GM19328 (cell line): ENCODE data around the gene MCC.
A peak's percentile ranks its signal among the peaks of the same experiment; 100 is the strongest.

Source experiments
- ATAC-seq: cut with Tn5 transposase; IDR thresholded peaks from one replicate; pipeline ENCODE4 v1.9.1; 2021; ENCODE audit warnings: mild to moderate bottlenecking, moderate library complexity; ENCODE audit not compliant: unreplicated experiment

Gene MCC

GRCh38 chr5:113064806-113065205 is 423.4 kb downstream of the MCC start:
- ATAC-seq: no peak

GRCh38 chr5:113063927-113064326 is 424.3 kb downstream of the MCC start:
- no peak for ATAC-seq

GRCh38 chr5:113062869-113063508 is 425.3 kb downstream of the MCC start:
- ATAC-seq: no peak

- ATAC-seq: no peak
These were observed 426.1 kb downstream of the MCC start for GRCh38 chr5:113061846-113062780.

GRCh38 chr5:113060408-113061025 is 427.7 kb downstream of the MCC start:
- no peak for ATAC-seq

- no peak for ATAC-seq
These were observed 428.8 kb downstream of the MCC start for GRCh38 chr5:113059232-113060040.

GRCh38 chr5:113058706-113059226 is 429.5 kb downstream of the MCC start:
- ATAC-seq: no peak

GRCh38 chr5:113058269-113058668 is 430.0 kb downstream of the MCC start:
- ATAC-seq: no peak

GRCh38 chr5:113057557-113057984 is 430.7 kb downstream of the MCC start:
- no peak for ATAC-seq

- ATAC-seq: no peak
These were observed 431.3 kb downstream of the MCC start for GRCh38 chr5:113056988-113057387.

- no peak for ATAC-seq
These were observed 433.4 kb downstream of the MCC start for GRCh38 chr5:113054899-113055298.

- no peak for ATAC-seq
These were observed 434.7 kb downstream of the MCC start for GRCh38 chr5:113053511-113053995.

- no peak for ATAC-seq
These were observed 436.0 kb downstream of the MCC start for GRCh38 chr5:113052041-113052795.

- ATAC-seq: no peak
These were observed 437.4 kb downstream of the MCC start for GRCh38 chr5:113050721-113051382.

GRCh38 chr5:113048931-113049330 is 439.3 kb downstream of the MCC start:
- ATAC-seq: no peak

- ATAC-seq: peak; percentile 86
These were observed 440.3 kb downstream of the MCC start for GRCh38 chr5:113047733-113048652.

- ATAC-seq: no peak
These were observed 441.0 kb downstream of the MCC start for GRCh38 chr5:113047234-113047633.
